ENCODE data around the gene AK5. TPM values are rescaled to one million over a fixed set of nuclear protein-coding genes. Genes with fewer than 3 reads are reported as not detected.

AK5 gene
- total and polyA plus RNA-seq, 7 donors: 0.14 to 0.49 (median 0.30) TPM; not detected in 2

GRCh38 chr1:77238462-77238861, 43.4 kb upstream of the AK5 start:
- Histone ChIP-seq H3K27ac (no peak overlapping the region), H3K4me1 (no peaks in the 10 kb centered on the region), H3K27me3 (ENCODE audit: insufficient read depth in 3 of 3, low read length in 2 of 3) (no peaks in the 10 kb centered on the region), H3K36me3 (ENCODE audit: insufficient read depth in 1 of 2, low read depth in 1 of 2) (no peaks in the 10 kb centered on the region), H3K4me3 (no peak overlapping the region), H3K9me3 (no peaks in the 10 kb centered on the region)
- no peak for DNase-seq
- intact Hi-C loops (cut with DNase I): no loop called here
- 78 to 87% (median 83%) methylated on average over 1 of the region's 1 CpG for WGBS, 3 donors
- no peak for TF ChIP-seq CTCF (IDR thresholded peaks at IDR 0.05)
- no peak for ATAC-seq

- DNase-seq: no peak
- no peak for ATAC-seq
Measured at GRCh38 chr1:77239311-77239710, 42.5 kb upstream of the AK5 start.

GRCh38 chr1:77245830-77246229, 36.0 kb upstream of the AK5 start:
- no peak for TF ChIP-seq CTCF (IDR thresholded peaks at IDR 0.05)
- Histone ChIP-seq H3K4me1 (no peaks in the 10 kb centered on the region), H3K27me3 (ENCODE audit: insufficient read depth in 3 of 3, low read length in 2 of 3) (no peaks in the 10 kb centered on the region), H3K4me3 (no peak overlapping the region), H3K27ac (no peak overlapping the region), H3K9me3 (no peaks in the 10 kb centered on the region), H3K36me3 (ENCODE audit: insufficient read depth in 1 of 2, low read depth in 1 of 2) (no peaks in the 10 kb centered on the region)
- DNase-seq (no peak), ATAC-seq (no peak)
- WGBS, 3 donors: 80 to 92% (median 81%) methylated on average over 2 of the region's 2 CpGs
- intact Hi-C loops (cut with DNase I): no loop called here

More at GRCh38 chr1:77239311-77239710, 42.5 kb upstream of the AK5 start:
- Histone ChIP-seq H3K27me3 (ENCODE audit: insufficient read depth in 3 of 3, low read length in 2 of 3) (no peaks in the 10 kb centered on the region), H3K27ac (no peak overlapping the region), H3K9me3 (no peaks in the 10 kb centered on the region), H3K4me3 (no peak overlapping the region), H3K36me3 (ENCODE audit: insufficient read depth in 1 of 2, low read depth in 1 of 2) (no peaks in the 10 kb centered on the region), H3K4me1 (no peaks in the 10 kb centered on the region)
- WGBS, 3 donors: 77 to 89% (median 86%) methylated on average over 3 of the region's 3 CpGs
- intact Hi-C loops (cut with DNase I): no loop called here
- TF ChIP-seq CTCF (IDR thresholded peaks at IDR 0.05): no peak

- no peak for ATAC-seq
- no peak for TF ChIP-seq CTCF (IDR thresholded peaks at IDR 0.05)
Measured at GRCh38 chr1:77250126-77250525, 31.7 kb upstream of the AK5 start.

GRCh38 chr1:77253211-77253610, 28.6 kb upstream of the AK5 start:
- intact Hi-C loops (cut with DNase I): no loop called here
- ATAC-seq: no peak
- Histone ChIP-seq H3K27me3 (ENCODE audit: insufficient read depth in 3 of 3, low read length in 2 of 3) (no peaks in the 10 kb centered on the region), H3K4me1 (no peaks in the 10 kb centered on the region), H3K27ac (no peak overlapping the region), H3K36me3 (ENCODE audit: insufficient read depth in 1 of 2, low read depth in 1 of 2) (no peaks in the 10 kb centered on the region), H3K4me3 (no peak overlapping the region), H3K9me3 (peaks cover 38% of the 10 kb centered on the region)
- 74 to 83% (median 81%) methylated on average over 1 of the region's 1 CpG for WGBS, 3 donors
- TF ChIP-seq CTCF (IDR thresholded peaks at IDR 0.05): no peak
- DNase-seq: no peak

More at GRCh38 chr1:77250126-77250525, 31.7 kb upstream of the AK5 start:
- H3K4me3 ChIP-seq: no peak overlapping the region
- WGBS, 3 donors: 91 to 95% (median 92%) methylated on average over 1 of the region's 1 CpG
- no peaks in the 10 kb centered on the region for H3K27me3 ChIP-seq (ENCODE audit: insufficient read depth in 3 of 3, low read length in 2 of 3)
- intact Hi-C loops (cut with DNase I): no loop called here
- H3K36me3 ChIP-seq (ENCODE audit: insufficient read depth in 1 of 2, low read depth in 1 of 2): no peaks in the 10 kb centered on the region
- DNase-seq: no peak
- peaks cover 32% of the 10 kb centered on the region for H3K9me3 ChIP-seq
- H3K4me1 ChIP-seq: no peaks in the 10 kb centered on the region
- H3K27ac ChIP-seq: no peak overlapping the region
